CD4-positive, CD25-positive, alpha-beta regulatory T cell (primary cell): ENCODE measurements around the gene RPA4. TPM values are rescaled to one million over a fixed set of nuclear protein-coding genes. Genes with fewer than 3 reads are reported as not detected.
"Not testable (repeated sequence)": the region's sequence is repeated elsewhere in the genome, so short reads cannot be mapped to it uniquely, and the experiment has no call there.

Source experiments
- ATAC-seq, 2 donors: fragments of 150-1000 bp; cut with Tn5 transposase; one replicate each; pipeline ENCODE4 v1.10.0; 2021; ENCODE audit warnings: low read depth in 2 of 2, moderate number of reproducible peaks in 2 of 2, moderate library complexity in 1 of 2
- DNase-seq, 3 donors: peaks; one replicate each; pipeline versions ENCODE4 v3.0.0 to v3.0.0-alpha.2; 2012 to 2022; ENCODE audit warnings: mixed read lengths in 1 of 3
- H3K27ac ChIP-seq: one replicate; pipeline ENCODE4 v1.7.0; 2013; ENCODE audit warnings: mild to moderate bottlenecking, low read length; ENCODE audit not compliant: insufficient read depth, poor library complexity, severe bottlenecking
- H3K27me3 ChIP-seq: one replicate; pipeline ENCODE4 v1.7.0; 2013; ENCODE audit warnings: low read length; ENCODE audit not compliant: control insufficient read depth, insufficient read depth
- H3K36me3 ChIP-seq: one replicate; pipeline ENCODE4 v1.7.0; 2013; ENCODE audit warnings: mild to moderate bottlenecking, low read length, moderate library complexity; ENCODE audit not compliant: control insufficient read depth, insufficient read depth
- H3K4me1 ChIP-seq: 2 replicates; pipeline ENCODE4 v1.7.0; 2013; ENCODE audit warnings: mild to moderate bottlenecking, low read length; ENCODE audit not compliant: insufficient read depth, control insufficient read depth, poor library complexity, severe bottlenecking
- H3K4me3 ChIP-seq: one replicate; pipeline ENCODE4 v1.7.0; 2013; ENCODE audit warnings: low read depth, mild to moderate bottlenecking, low read length, moderate library complexity
- H3K9me3 ChIP-seq, 2 experiments: 1 replicate in 1 of 2; 2 replicates in 1 of 2; pipeline ENCODE4 v1.7.0; 2013; ENCODE audit warnings: low read length in 2 of 2, mild to moderate bottlenecking in 1 of 2, moderate library complexity in 1 of 2; ENCODE audit not compliant: control insufficient read depth in 2 of 2
- H3K27ac Mint-ChIP-seq, 3 donors: one replicate each; pipeline ENCODE4 v1.8.0; 2020 to 2022; ENCODE audit warnings: mild to moderate bottlenecking in 3 of 3, mixed read lengths in 3 of 3, moderate library complexity in 2 of 3
- H3K27me3 Mint-ChIP-seq: one replicate; pipeline ENCODE4 v1.8.0; 2022; ENCODE audit warnings: mild to moderate bottlenecking, mixed read lengths
- H3K36me3 Mint-ChIP-seq: one replicate; pipeline ENCODE4 v1.8.0; 2020; ENCODE audit warnings: mixed read lengths
- H3K4me1 Mint-ChIP-seq, 4 donors: one replicate each; pipeline ENCODE4 v1.8.0; 2020 to 2022; ENCODE audit warnings: mixed read lengths in 4 of 4, mild to moderate bottlenecking in 1 of 4
- H3K4me3 Mint-ChIP-seq, 4 donors: one replicate each; pipeline ENCODE4 v1.8.0; 2020 to 2022; ENCODE audit warnings: mild to moderate bottlenecking in 4 of 4, mixed read lengths in 4 of 4, moderate library complexity in 3 of 4
- H3K9me3 Mint-ChIP-seq, 7 donors: one replicate each; pipeline ENCODE4 v1.8.0; 2020 to 2022; ENCODE audit warnings: mixed read lengths in 7 of 7, mild to moderate bottlenecking in 3 of 7, moderate library complexity in 2 of 7
- polyA plus RNA-seq, 4 donors: library from polyadenylated mRNA; unstranded; fragments of 300-500 nt; fragmentation: Illumina TruSeq; gene quantifications; one replicate each; pipeline ENCODE4 v1.2.3, GENCODE V29; 2021
- total RNA-seq: library from RNA; stranded (reverse); gene quantifications from one replicate; pipeline ENCODE4 v1.2.3, GENCODE V29; 2022

Gene RPA4
- total RNA-seq (1.9 TPM), polyA plus RNA-seq (under 1 TPM in 2 of 4 donors, not detected in 2; 0.28 to 1.00 TPM)

- Histone ChIP-seq H3K4me3 (no peak within 1 kb of the TSS), H3K4me1 (no peaks in the 10 kb centered on the region), H3K36me3 (peaks cover 4% of the 10 kb centered on the region), H3K27me3 (no peaks in the 10 kb centered on the region), H3K27ac (no peak within 1 kb of the TSS), H3K9me3 (no peaks in the 10 kb centered on the region)
- Mint-ChIP-seq H3K4me1 (peaks cover 0 to 5% (median 0%) of the 10 kb centered on the region in 4 donors), H3K36me3 (peaks cover 4% of the 10 kb centered on the region), H3K9me3 (no peaks in the 10 kb centered on the region), H3K27me3 (no peaks in the 10 kb centered on the region), H3K27ac (no peak within 1 kb of the TSS), H3K4me3 (no peak within 1 kb of the TSS)
- DNase-seq (no peak), ATAC-seq (no peak)
These were observed at the start of gene RPA4 for GRCh38 chrX:96883608-96884007. RPA4 (plus strand) TSS chrX:96883908; CDS start chrX:96884311, 403 bp downstream.

- H3K36me3 ChIP-seq, result no peaks in the 10 kb centered on the region
- Mint-ChIP-seq H3K4me3 (no peak overlapping the region), H3K27ac (no peak overlapping the region), H3K36me3 (no peaks in the 10 kb centered on the region), H3K4me1 (peaks cover 0 to 12% (median 5%) of the 10 kb centered on the region in 4 donors), H3K9me3 (no peaks in the 10 kb centered on the region), H3K27me3 (no peaks in the 10 kb centered on the region)
- DNase-seq (no peak), ATAC-seq (no peak)
- no peak overlapping the region for H3K4me3 ChIP-seq
- no peaks in the 10 kb centered on the region for H3K4me1 ChIP-seq
- H3K27ac ChIP-seq, result no peak overlapping the region
- no peaks in the 10 kb centered on the region for H3K27me3 ChIP-seq
- H3K9me3 ChIP-seq, result no peaks in the 10 kb centered on the region
These were observed 49.6 kb upstream of the RPA4 start for GRCh38 chrX:96834137-96834536.

- no peaks in the 10 kb centered on the region for H3K4me1 ChIP-seq
- H3K4me3 ChIP-seq, result no peak overlapping the region
- no peaks in the 10 kb centered on the region for H3K36me3 Mint-ChIP-seq
- no peak overlapping the region for H3K4me3 Mint-ChIP-seq
- no peaks in the 10 kb centered on the region for H3K27me3 Mint-ChIP-seq
- DNase-seq, result no peak
- H3K27ac ChIP-seq, result no peak overlapping the region
- H3K9me3 ChIP-seq, result no peaks in the 10 kb centered on the region
- no peak for ATAC-seq
- no peaks in the 10 kb centered on the region for H3K36me3 ChIP-seq
- H3K4me1 Mint-ChIP-seq, result peaks cover 0 to 11% (median 5%) of the 10 kb centered on the region in 4 donors
- no peaks in the 10 kb centered on the region for H3K27me3 ChIP-seq
- no peak overlapping the region for H3K27ac Mint-ChIP-seq
- H3K9me3 Mint-ChIP-seq, result no peaks in the 10 kb centered on the region
These were observed 47.9 kb upstream of the RPA4 start for GRCh38 chrX:96835660-96836289.

GRCh38 chrX:96837808-96838207, 45.9 kb upstream of the RPA4 start:
- no peaks in the 10 kb centered on the region for H3K4me1 ChIP-seq
- no peaks in the 10 kb centered on the region for H3K27me3 ChIP-seq
- no peak for DNase-seq
- H3K36me3 ChIP-seq, result no peaks in the 10 kb centered on the region
- no peaks in the 10 kb centered on the region for H3K9me3 ChIP-seq
- no peaks in the 10 kb centered on the region for H3K27me3 Mint-ChIP-seq
- no peaks in the 10 kb centered on the region for H3K9me3 Mint-ChIP-seq
- H3K27ac ChIP-seq, result no peak overlapping the region
- ATAC-seq, result no peak
- H3K4me1 Mint-ChIP-seq, result peaks cover 0 to 7% (median 4%) of the 10 kb centered on the region in 4 donors
- H3K4me3 ChIP-seq, result no peak overlapping the region
- no peaks in the 10 kb centered on the region for H3K36me3 Mint-ChIP-seq
- H3K4me3 Mint-ChIP-seq, result no peak overlapping the region
- no peak overlapping the region for H3K27ac Mint-ChIP-seq

GRCh38 chrX:96838537-96838936, 45.2 kb upstream of the RPA4 start:
- no peak overlapping the region for H3K27ac ChIP-seq
- H3K27me3 ChIP-seq, result no peaks in the 10 kb centered on the region
- H3K36me3 Mint-ChIP-seq, result no peaks in the 10 kb centered on the region
- H3K4me1 Mint-ChIP-seq, result peaks cover 0 to 7% (median 4%) of the 10 kb centered on the region in 4 donors
- no peaks in the 10 kb centered on the region for H3K9me3 ChIP-seq
- no peaks in the 10 kb centered on the region for H3K4me1 ChIP-seq
- H3K36me3 ChIP-seq, result no peaks in the 10 kb centered on the region
- H3K27me3 Mint-ChIP-seq, result no peaks in the 10 kb centered on the region
- H3K4me3 Mint-ChIP-seq, result no peak overlapping the region
- H3K9me3 Mint-ChIP-seq, result no peaks in the 10 kb centered on the region
- ATAC-seq, result no peak
- DNase-seq, result no peak
- H3K4me3 ChIP-seq, result no peak overlapping the region
- H3K27ac Mint-ChIP-seq, result no peak overlapping the region

GRCh38 chrX:96841325-96841724, 42.4 kb upstream of the RPA4 start:
- H3K36me3 ChIP-seq, result no peaks in the 10 kb centered on the region
- H3K4me1 Mint-ChIP-seq, result peaks cover 0 to 7% (median under 1%) of the 10 kb centered on the region in 4 donors
- no peaks in the 10 kb centered on the region for H3K9me3 Mint-ChIP-seq
- no peaks in the 10 kb centered on the region for H3K27me3 Mint-ChIP-seq
- ATAC-seq (no peak), DNase-seq (no peak)
- H3K36me3 Mint-ChIP-seq, result no peaks in the 10 kb centered on the region
- peak overlapping the region in 1 of 3 donors; percentile 66 for H3K27ac Mint-ChIP-seq
- H3K27ac ChIP-seq, result no peak overlapping the region
- H3K27me3 ChIP-seq, result no peaks in the 10 kb centered on the region
- H3K9me3 ChIP-seq, result no peaks in the 10 kb centered on the region
- H3K4me1 ChIP-seq, result no peaks in the 10 kb centered on the region
- no peak overlapping the region for H3K4me3 Mint-ChIP-seq
- H3K4me3 ChIP-seq, result no peak overlapping the region

- peak overlapping the region in 1 of 3 donors; percentile 66 for H3K27ac Mint-ChIP-seq
- not testable (repeated sequence) for DNase-seq, H3K36me3 ChIP-seq, H3K27ac ChIP-seq, H3K4me1 ChIP-seq, H3K9me3 ChIP-seq, H3K4me3 Mint-ChIP-seq, H3K36me3 Mint-ChIP-seq, H3K4me1 Mint-ChIP-seq, H3K27me3 Mint-ChIP-seq, H3K4me3 ChIP-seq, H3K9me3 Mint-ChIP-seq, H3K27me3 ChIP-seq, ATAC-seq
These were observed 41.8 kb upstream of the RPA4 start for GRCh38 chrX:96841866-96842265.

GRCh38 chrX:96843566-96843965, 40.1 kb upstream of the RPA4 start:
- no peak for DNase-seq
- H3K36me3 ChIP-seq, result no peaks in the 10 kb centered on the region
- H3K27me3 ChIP-seq, result no peaks in the 10 kb centered on the region
- no peak for ATAC-seq
- Mint-ChIP-seq H3K9me3 (no peaks in the 10 kb centered on the region), H3K4me1 (no peaks in the 10 kb centered on the region), H3K27me3 (no peaks in the 10 kb centered on the region), H3K36me3 (no peaks in the 10 kb centered on the region), H3K27ac (no peak overlapping the region), H3K4me3 (no peak overlapping the region)
- H3K9me3 ChIP-seq, result no peaks in the 10 kb centered on the region
- H3K4me3 ChIP-seq, result no peak overlapping the region
- H3K27ac ChIP-seq, result no peak overlapping the region
- H3K4me1 ChIP-seq, result no peaks in the 10 kb centered on the region
